IMR-90 (cell line): ENCODE results near the gene INTS15. TPM values are rescaled to one million over a fixed set of nuclear protein-coding genes. Genes with fewer than 3 reads are reported as not detected.

ENCODE experiments used
- ATAC-seq: fragments of 200-7000 bp; cut with Tn5 transposase; 2 replicates; pipeline ENCODE4 v1.9.1; 2020; ENCODE audit warnings: low read depth, mild to moderate bottlenecking, moderate library complexity
- BruUV-seq: library from RNA; stranded (reverse); fragments of 400-500 nt; replicated peaks from 2 replicates; lab custom pipeline; 2021; lab: Mats Ljungman, UMichigan
- CTCF ChIA-PET: fragments of 300-600 bp; formaldehyde crosslinking; extraction: SDS; loops from one replicate; lab custom pipeline; 2021; ENCODE audit warnings: antibody characterized with exemption; lab: Yijun Ruan, JAX
- POLR2A ChIA-PET: fragments of 300-600 bp; sonication (Branson Sonifier 250); formaldehyde crosslinking; loops from one replicate; lab custom pipeline; 2022; ENCODE audit warnings: antibody characterized with exemption; ENCODE audit not compliant: unreplicated experiment; lab: Charles Lee
- DNase-seq: peaks from one replicate; pipeline ENCODE4 v3.0.0; 2013
- H2AFZ ChIP-seq: replicated peaks from 2 replicates; pipeline ENCODE3; 2013; ENCODE audit warnings: low read length, mild to moderate bottlenecking; ENCODE audit not compliant: poor library complexity
- H2AK5ac ChIP-seq: 2 replicates; pipeline ENCODE4 v1.6.1; 2013; ENCODE audit warnings: low read depth, low read length, inconsistent platforms
- H2AK9ac ChIP-seq: replicated peaks from 2 replicates; pipeline ENCODE3; 2013; ENCODE audit warnings: mild to moderate bottlenecking, low read depth, low read length, moderate library complexity; ENCODE audit not compliant: poor library complexity
- H2BK120ac ChIP-seq: 2 replicates; pipeline ENCODE4 v1.6.1; 2013; ENCODE audit warnings: low read depth, low read length, inconsistent platforms
- H2BK15ac ChIP-seq: 3 replicates; pipeline ENCODE4 v1.6.1; 2013; ENCODE audit warnings: low read depth, low read length, inconsistent platforms
- H2BK20ac ChIP-seq: 2 replicates; pipeline ENCODE4 v1.6.1; 2013; ENCODE audit warnings: low read depth, mild to moderate bottlenecking, inconsistent platforms, low read length, moderate library complexity
- H2BK5ac ChIP-seq: 2 replicates; pipeline ENCODE4 v1.6.1; 2013; ENCODE audit warnings: mild to moderate bottlenecking, low read depth, low read length, inconsistent platforms; ENCODE audit not compliant: poor library complexity, severe bottlenecking
- H3K14ac ChIP-seq: replicated peaks from 2 replicates; pipeline ENCODE4 v1.6.1; 2013; ENCODE audit warnings: low read depth, low read length, inconsistent platforms
- H3K18ac ChIP-seq: 2 replicates; pipeline ENCODE4 v1.6.1; 2013; ENCODE audit warnings: low read depth, low read length, control low read depth
- H3K23ac ChIP-seq: 2 replicates; pipeline ENCODE4 v1.6.1; 2013; ENCODE audit warnings: low read depth, low read length, inconsistent platforms
- H3K27ac ChIP-seq: 2 replicates; pipeline ENCODE4 v1.5.1; 2013; ENCODE audit warnings: mild to moderate bottlenecking, control low read depth, low read length; ENCODE audit not compliant: insufficient read depth
- H3K27me3 ChIP-seq: 2 replicates; pipeline ENCODE4 v1.6.1; 2013; ENCODE audit warnings: low read length; ENCODE audit not compliant: control insufficient read depth, insufficient read depth
- H3K36me3 ChIP-seq: 2 replicates; pipeline ENCODE4 v1.6.1; 2013; ENCODE audit warnings: low read length, mixed read lengths; ENCODE audit not compliant: control insufficient read depth, insufficient read depth
- H3K4ac ChIP-seq: 2 replicates; pipeline ENCODE4 v1.6.1; 2013; ENCODE audit warnings: low read depth, low read length, inconsistent platforms
- H3K4me1 ChIP-seq: 2 replicates; pipeline ENCODE4 v1.6.1; 2013; ENCODE audit warnings: low read length, mixed read lengths; ENCODE audit not compliant: control insufficient read depth, insufficient read depth
- H3K4me2 ChIP-seq: 2 replicates; pipeline ENCODE4 v1.6.1; 2013; ENCODE audit warnings: low read depth, mild to moderate bottlenecking, control low read depth, low read length, moderate library complexity
- H3K4me3 ChIP-seq: 2 replicates; pipeline ENCODE4 v1.5.1; 2013; ENCODE audit warnings: low read depth, mild to moderate bottlenecking, control low read depth, low read length, moderate library complexity; ENCODE audit not compliant: insufficient read depth
- H3K56ac ChIP-seq: 2 replicates; pipeline ENCODE4 v1.6.1; 2013; ENCODE audit warnings: low read length, inconsistent platforms; ENCODE audit not compliant: insufficient read depth; ENCODE audit errors: extremely low read depth
- H3K79me1 ChIP-seq, 2 experiments: 2 replicates each; pipeline ENCODE4 v1.6.1; 2013; ENCODE audit warnings: low read length in 2 of 2, inconsistent platforms in 1 of 2, low read depth in 1 of 2
- H3K9ac ChIP-seq: 2 replicates; pipeline ENCODE4 v1.6.1; 2013; ENCODE audit warnings: low read depth, low read length, control low read depth
- H3K9me1 ChIP-seq: 2 replicates; pipeline ENCODE4 v1.6.1; 2013; ENCODE audit warnings: low read length, inconsistent platforms; ENCODE audit not compliant: insufficient read depth
- H3K9me3 ChIP-seq: 2 replicates; pipeline ENCODE4 v1.6.1; 2013; ENCODE audit warnings: low read length; ENCODE audit not compliant: control insufficient read depth, insufficient read depth
- H4K20me1 ChIP-seq: 2 replicates; pipeline ENCODE4 v1.6.1; 2013; ENCODE audit warnings: low read length, inconsistent platforms; ENCODE audit not compliant: insufficient read depth
- H4K5ac ChIP-seq: 2 replicates; pipeline ENCODE4 v1.6.1; 2013; ENCODE audit warnings: mild to moderate bottlenecking, low read depth, low read length, control low read depth
- H4K8ac ChIP-seq, 2 experiments: 2 replicates each; pipeline ENCODE4 v1.6.1; 2013; ENCODE audit warnings: low read depth in 2 of 2, low read length in 2 of 2, control low read depth in 1 of 2, inconsistent platforms in 1 of 2
- H4K91ac ChIP-seq: 2 replicates; pipeline ENCODE4 v1.6.1; 2013; ENCODE audit warnings: low read depth, low read length, inconsistent platforms; ENCODE audit not compliant: insufficient read depth
- BHLHE40 ChIP-seq: fragments of 150-350 bp; IDR thresholded peaks from 2 replicates; pipeline ENCODE4 v1.6.1; 2016; ENCODE audit warnings: mild to moderate bottlenecking, low read depth, low read length
- CEBPB ChIP-seq: IDR thresholded peaks from 2 replicates; pipeline ENCODE4 v1.6.1; 2012; ENCODE audit warnings: low read depth, low read length, improper control_type of control experiment
- CTCF ChIP-seq: conservative IDR thresholded peaks from 2 replicates; pipeline ENCODE4 v1.5.1; 2012; ENCODE audit warnings: mild to moderate bottlenecking, low read depth, low read length, improper control_type of control experiment
- FOS ChIP-seq: fragments of 150-350 bp; IDR thresholded peaks from 2 replicates; pipeline ENCODE4 v1.6.1; 2016; ENCODE audit warnings: low read depth, low read length
- MAFK ChIP-seq: IDR thresholded peaks from 2 replicates; pipeline ENCODE4 v1.6.1; 2012; ENCODE audit warnings: low read depth, low read length, improper control_type of control experiment
- MAZ ChIP-seq: IDR thresholded peaks from 2 replicates; pipeline ENCODE4 v1.6.1; 2012; ENCODE audit warnings: low read depth, mild to moderate bottlenecking, low read length, improper control_type of control experiment, moderate library complexity, borderline replicate concordance
- MXI1 ChIP-seq: IDR thresholded peaks from 2 replicates; pipeline ENCODE4 v1.6.1; 2012; ENCODE audit warnings: low read depth, mild to moderate bottlenecking, low read length, moderate library complexity, borderline replicate concordance
- NFE2L2 ChIP-seq: fragments of 150-350 bp; IDR thresholded peaks from 2 replicates; pipeline ENCODE4 v1.6.1; 2016; ENCODE audit warnings: low read depth, mild to moderate bottlenecking, low read length
- POLR2A ChIP-seq: IDR thresholded peaks from 2 replicates; pipeline ENCODE4 v1.6.1; 2012; ENCODE audit warnings: mild to moderate bottlenecking, low read depth, low read length
- RAD21 ChIP-seq: IDR thresholded peaks from 2 replicates; pipeline ENCODE4 v1.6.1; 2012; ENCODE audit warnings: low read length, improper control_type of control experiment
- RCOR1 ChIP-seq: IDR thresholded peaks from 2 replicates; pipeline ENCODE4 v1.6.1; 2012; ENCODE audit warnings: mild to moderate bottlenecking, low read length, improper control_type of control experiment; ENCODE audit not compliant: insufficient replicate concordance
- RFX5 ChIP-seq: IDR thresholded peaks from 2 replicates; pipeline ENCODE4 v1.8.0; 2012; ENCODE audit warnings: low read depth, mild to moderate bottlenecking, low read length, moderate library complexity
- SMC3 ChIP-seq: fragments of 150-350 bp; IDR thresholded peaks from 2 replicates; pipeline ENCODE4 v1.6.1; 2016; ENCODE audit warnings: low read depth, mild to moderate bottlenecking, antibody characterized with exemption, low read length, moderate library complexity
- USF2 ChIP-seq: fragments of 150-350 bp; IDR thresholded peaks from 2 replicates; pipeline ENCODE4 v1.6.1; 2017; ENCODE audit warnings: mild to moderate bottlenecking, antibody characterized with exemption, low read length, low read depth
- WGBS, 2 experiments: methylation state at CpG; one replicate each; pipeline versions ENCODE4 v1.1.5 to v1.1.7; 2013; ENCODE audit warnings: missing lambda C conversion rate in 2 of 2; ENCODE audit not compliant: insufficient read length in 1 of 2; ENCODE audit errors: extremely low coverage in 2 of 2; 5-methylcytosine and 5-hydroxymethylcytosine counted together
- dilution Hi-C: fragments of 300-500 bp; cut with HindIII; formaldehyde crosslinking; loops from one replicate; pipeline ENCODE4 v1.14.3; 2018; ENCODE audit warnings: low sequenced_read_pairs; ENCODE audit not compliant: unreplicated experiment
- in situ Hi-C: fragments of 300-500 bp; cut with MboI; formaldehyde crosslinking; loops from 3 replicates; pipeline ENCODE4 v1.14.3; 2019; ENCODE audit warnings: low sequenced_read_pairs, inconsistent platforms, mixed read lengths
- intact Hi-C: fragments of 100-400 bp; cut with micrococcal nuclease; formaldehyde crosslinking; loops from 2 replicates; pipeline ENCODE4 v1.10.0; 2022
- polyA plus RNA-seq, 3 experiments: library from polyadenylated mRNA; depleted of rRNA; stranded (reverse); fragments of >200 nt; gene quantifications; 2 replicates each; pipeline ENCODE4 v1.2.3, GENCODE V29; 2012; ENCODE audit warnings: low replicate concordance in 1 of 3
- total RNA-seq: library from RNA; depleted of rRNA; stranded (reverse); fragments of >200 nt; gene quantifications from 2 replicates; pipeline ENCODE4 v1.2.3, GENCODE V29; 2012

The INTS15 gene
- total and polyA plus RNA-seq, 2 of the 4 experiments (the other 2 are of a cell fraction): 7.0 to 20.8 TPM

- ChIA-PET CTCF (no interaction called here), POLR2A (no interaction called here)
- DNase-seq (no peak), ATAC-seq (no peak)
- Histone ChIP-seq H2AK9ac (no peak overlapping the region), H4K91ac (no peak overlapping the region), H3K4ac (no peak overlapping the region), H3K14ac (no peak overlapping the region), H3K27me3 (no peaks in the 10 kb centered on the region), H2AK5ac (no peak overlapping the region), H3K4me3 (no peak overlapping the region), H3K56ac (no peak overlapping the region), H3K79me1 (peaks cover 0 to 9% of the 10 kb centered on the region in 2 experiments; a peak in 1 of 4 replicates), H3K9me3 (peaks cover 40% of the 10 kb centered on the region), H2BK5ac (no peak overlapping the region), H3K9ac (no peak overlapping the region), H3K4me1 (no peaks in the 10 kb centered on the region), H2BK120ac (no peak overlapping the region), H3K9me1 (no peaks in the 10 kb centered on the region), H2AFZ (no peak overlapping the region), H4K20me1 (no peaks in the 10 kb centered on the region; the same call in 1 of the 2 replicates), H2BK20ac (no peak overlapping the region), H3K36me3 (peaks cover 77% of the 10 kb centered on the region), H2BK15ac (no peak overlapping the region), H4K8ac (no peak overlapping the region), H3K27ac (no peak overlapping the region), H3K23ac (no peak overlapping the region), H4K5ac (no peak overlapping the region), H3K4me2 (no peak overlapping the region), H3K18ac (no peak overlapping the region)
- in situ Hi-C loops: no loop called here
- no TSS peak for BruUV-seq
- TF ChIP-seq NFE2L2: no peak
- no peak for TF ChIP-seq RCOR1
- no peak for TF ChIP-seq POLR2A
- no peak for TF ChIP-seq RAD21
- TF ChIP-seq CTCF: no peak
- no peak for TF ChIP-seq MAZ
- no peak for TF ChIP-seq SMC3
- no peak for TF ChIP-seq FOS
- TF ChIP-seq RFX5: no peak
- TF ChIP-seq MXI1: no peak
- TF ChIP-seq CEBPB: no peak
- no peak for TF ChIP-seq MAFK
- no peak for TF ChIP-seq USF2
- no peak for TF ChIP-seq BHLHE40
- WGBS, 2 experiments: 96% methylated on average over 76 of the region's 146 CpGs; no CpG with 5 or more reads in 1 of the 2 experiments
- intact Hi-C loops: no loop called here
- dilution Hi-C loops: no loop called here
Measured at GRCh38 chr7:6653071-6654003, 63.5 kb downstream of the INTS15 start.
